ENCODE results near the gene CTDNEP1. TPM values are rescaled to one million over a fixed set of nuclear protein-coding genes. Genes with fewer than 3 reads are reported as not detected.

Gene CTDNEP1
- total RNA-seq, 1 donor from 2014 or later: 103 TPM

- TF ChIP-seq CTCF (IDR thresholded peaks at IDR 0.05; ENCODE audit: insufficient read depth, low read depth, low read length) (no peak), EZH2 (IDR thresholded peaks at IDR 0.05; ENCODE audit: insufficient read depth, low read length) (no peak)
- no peak for DNase-seq (ENCODE audit: low read depth)
- Histone ChIP-seq H3K9ac (ENCODE audit: low read length) (no peak overlapping the region), H3K27ac (ENCODE audit: low read depth, low read length) (no peak overlapping the region), H3K4me1 (ENCODE audit: insufficient read depth, low read length) (peaks cover 23% of the 10 kb centered on the region), H2AFZ (ENCODE audit: low read depth, low read length) (no peak overlapping the region), H3K9me3 (ENCODE audit: insufficient read depth, low read depth, low read length) (no peaks in the 10 kb centered on the region), H4K20me1 (ENCODE audit: insufficient read depth, low read length) (peaks cover 54% of the 10 kb centered on the region), H3K4me2 (ENCODE audit: low read length) (no peak overlapping the region), H3K79me2 (ENCODE audit: insufficient read depth, low read length) (peaks cover 34% of the 10 kb centered on the region), H3K4me3 (ENCODE audit: insufficient read depth, low read depth, low read length) (no peak overlapping the region), H3K27me3 (ENCODE audit: insufficient read depth, low read length) (no peaks in the 10 kb centered on the region), H3K36me3 (ENCODE audit: insufficient read depth, low read length) (peaks cover 13% of the 10 kb centered on the region)
- H3K4me3 Mint-ChIP-seq (ENCODE audit: unreplicated experiment): peak overlapping the region; percentile 14
- no peaks in the 10 kb centered on the region for H3K27me3 Mint-ChIP-seq (ENCODE audit: low read depth, unreplicated experiment)
- H3K36me3 Mint-ChIP-seq (ENCODE audit: low read depth, unreplicated experiment): peaks cover 23% of the 10 kb centered on the region
- FAIRE-seq: no peak
- H3K4me1 Mint-ChIP-seq (ENCODE audit: low read depth, unreplicated experiment): peaks cover 24% of the 10 kb centered on the region
- H3K27ac Mint-ChIP-seq (ENCODE audit: unreplicated experiment): no peak overlapping the region
- H3K9me3 Mint-ChIP-seq (ENCODE audit: unreplicated experiment): no peaks in the 10 kb centered on the region
Observed at GRCh38 chr17:7222093-7222971, 29.2 kb downstream of the CTDNEP1 start.

- peaks cover 38% of the 10 kb centered on the region for H3K79me2 ChIP-seq (ENCODE audit: insufficient read depth, low read length)
- peak overlapping the region; percentile 92 for H3K4me2 ChIP-seq (ENCODE audit: low read length)
- H3K9me3 Mint-ChIP-seq (ENCODE audit: unreplicated experiment): no peaks in the 10 kb centered on the region
- no peaks in the 10 kb centered on the region for H3K9me3 ChIP-seq (ENCODE audit: insufficient read depth, low read depth, low read length)
- H3K4me1 Mint-ChIP-seq (ENCODE audit: low read depth, unreplicated experiment): peaks cover 24% of the 10 kb centered on the region
- H3K27me3 Mint-ChIP-seq (ENCODE audit: low read depth, unreplicated experiment): no peaks in the 10 kb centered on the region
- peak overlapping the region; percentile 93 for H3K9ac ChIP-seq (ENCODE audit: low read length)
- H2AFZ ChIP-seq (ENCODE audit: low read depth, low read length): no peak overlapping the region
- H3K4me3 ChIP-seq (ENCODE audit: insufficient read depth, low read depth, low read length): no peak overlapping the region
- no peaks in the 10 kb centered on the region for H3K27me3 ChIP-seq (ENCODE audit: insufficient read depth, low read length)
- peaks cover 24% of the 10 kb centered on the region for H3K4me1 ChIP-seq (ENCODE audit: insufficient read depth, low read length)
- peak overlapping the region; percentile 26 for H3K27ac Mint-ChIP-seq (ENCODE audit: unreplicated experiment)
- peak overlapping the region; percentile 96 for H3K4me3 Mint-ChIP-seq (ENCODE audit: unreplicated experiment)
- H4K20me1 ChIP-seq (ENCODE audit: insufficient read depth, low read length): peaks cover 54% of the 10 kb centered on the region
- peaks cover 13% of the 10 kb centered on the region for H3K36me3 ChIP-seq (ENCODE audit: insufficient read depth, low read length)
- no peak overlapping the region for H3K27ac ChIP-seq (ENCODE audit: low read depth, low read length)
- TF ChIP-seq EZH2 (IDR thresholded peaks at IDR 0.05; ENCODE audit: insufficient read depth, low read length): no peak
- no peak for TF ChIP-seq CTCF (IDR thresholded peaks at IDR 0.05; ENCODE audit: insufficient read depth, low read depth, low read length)
- DNase-seq (ENCODE audit: low read depth) (no peak), FAIRE-seq (no peak)
- H3K36me3 Mint-ChIP-seq (ENCODE audit: low read depth, unreplicated experiment): peaks cover 21% of the 10 kb centered on the region
Observed at GRCh38 chr17:7221278-7222092, 30.0 kb downstream of the CTDNEP1 start.

Data from astrocyte (in vitro differentiated cells and primary cell).